CD14-positive monocyte (primary cell): ENCODE results near the gene FOXL2NB. TPM values are rescaled to one million over a fixed set of nuclear protein-coding genes. Genes with fewer than 3 reads are reported as not detected.

Experiments used
- DNase-seq, 3 donors: peaks; one replicate each; pipeline ENCODE4 v3.0.0-alpha.2; 2011 to 2022
- H2AFZ ChIP-seq: 2 replicates; pipeline ENCODE4 v1.6.0; 2012; ENCODE audit warnings: mild to moderate bottlenecking, low read depth, low read length, inconsistent platforms; ENCODE audit not compliant: insufficient read depth, poor library complexity, severe bottlenecking
- H3K27ac ChIP-seq, 2 donors: 1 replicate in 1 of 2; 2 replicates in 1 of 2; pipeline ENCODE4 v1.5.1; 2012 to 2013; ENCODE audit warnings: low read length in 2 of 2, control low read depth in 1 of 2, inconsistent platforms in 1 of 2, low read depth in 1 of 2, mild to moderate bottlenecking in 1 of 2
- H3K27me3 ChIP-seq, 2 donors: one replicate each; pipeline versions ENCODE4 v1.6.0 to v1.6.1; 2011 to 2013; ENCODE audit warnings: low read length in 2 of 2; ENCODE audit not compliant: control insufficient read depth in 2 of 2, insufficient read depth in 2 of 2
- H3K36me3 ChIP-seq, 2 donors: replicated peaks in 1 of 2; 1 replicate in 1 of 2; 2 replicates in 1 of 2; pipeline versions ENCODE4 v1.5.1 to v1.6.1; 2012 to 2013; ENCODE audit warnings: low read length in 2 of 2, control low read depth in 1 of 2, inconsistent platforms in 1 of 2, mild to moderate bottlenecking in 1 of 2; ENCODE audit not compliant: insufficient read depth in 2 of 2, control insufficient read depth in 1 of 2
- H3K4me1 ChIP-seq, 2 donors: 1 replicate in 1 of 2; 2 replicates in 1 of 2; pipeline versions ENCODE4 v1.5.1 to v1.6.1; 2012 to 2013; ENCODE audit warnings: low read length in 2 of 2, control low read depth in 1 of 2, inconsistent platforms in 1 of 2, mild to moderate bottlenecking in 1 of 2, moderate library complexity in 1 of 2; ENCODE audit not compliant: insufficient read depth in 2 of 2, control insufficient read depth in 1 of 2
- H3K4me2 ChIP-seq: replicated peaks from 2 replicates; pipeline ENCODE3; 2012; ENCODE audit warnings: low read length, moderate library complexity, mild to moderate bottlenecking; ENCODE audit not compliant: poor library complexity, severe bottlenecking; ENCODE audit errors: extremely low read depth
- H3K4me3 ChIP-seq, 3 experiments: fragments of 200-600 bp in 1 of 3; sonication (generic) in 1 of 3; replicated peaks in 1 of 3; 1 replicate in 2 of 3; 2 replicates in 1 of 3; pipeline ENCODE4 v1.5.1; 2011 to 2013; ENCODE audit warnings: low read length in 3 of 3, mild to moderate bottlenecking in 3 of 3, control low read depth in 2 of 3, low read depth in 2 of 3, inconsistent platforms in 1 of 3, moderate library complexity in 1 of 3
- H3K79me2 ChIP-seq: 2 replicates; pipeline ENCODE4 v1.6.0; 2012; ENCODE audit warnings: mild to moderate bottlenecking, control low read depth, inconsistent platforms, low read length, moderate library complexity; ENCODE audit not compliant: insufficient read depth
- H3K9ac ChIP-seq: 2 replicates; pipeline ENCODE4 v1.6.0; 2017; ENCODE audit warnings: low read length, mild to moderate bottlenecking; ENCODE audit not compliant: insufficient read depth, poor library complexity, severe bottlenecking
- H3K9me3 ChIP-seq, 2 donors: replicated peaks in 1 of 2; 1 replicate in 1 of 2; 2 replicates in 1 of 2; pipeline versions ENCODE4 v1.5.1 to v1.6.1; 2012 to 2013; ENCODE audit warnings: low read length in 2 of 2, control low read depth in 1 of 2; ENCODE audit not compliant: control insufficient read depth in 1 of 2, insufficient read depth in 1 of 2
- H4K20me1 ChIP-seq: 2 replicates; pipeline ENCODE4 v1.6.0; 2012; ENCODE audit warnings: mild to moderate bottlenecking, low read length, control low read depth, moderate library complexity; ENCODE audit not compliant: insufficient read depth
- H3K27ac Mint-ChIP-seq, 7 donors: one replicate each; pipeline ENCODE4 v1.8.0; 2020; ENCODE audit warnings: mild to moderate bottlenecking in 7 of 7, mixed read lengths in 7 of 7, moderate library complexity in 6 of 7, inconsistent platforms in 2 of 7
- H3K27me3 Mint-ChIP-seq, 3 donors: one replicate each; pipeline ENCODE4 v1.8.0; 2021 to 2022; ENCODE audit warnings: low read depth in 3 of 3, mild to moderate bottlenecking in 3 of 3, mixed read lengths in 3 of 3, moderate library complexity in 3 of 3, inconsistent platforms in 1 of 3
- H3K36me3 Mint-ChIP-seq, 2 donors: one replicate each; pipeline ENCODE4 v1.8.0; 2020; ENCODE audit warnings: mixed read lengths in 2 of 2, inconsistent platforms in 1 of 2, mild to moderate bottlenecking in 1 of 2
- H3K4me1 Mint-ChIP-seq: one replicate; pipeline ENCODE4 v1.8.0; 2020; ENCODE audit warnings: mild to moderate bottlenecking, mixed read lengths
- H3K4me3 Mint-ChIP-seq, 2 donors: one replicate each; pipeline ENCODE4 v1.8.0; 2020; ENCODE audit warnings: mild to moderate bottlenecking in 2 of 2, mixed read lengths in 2 of 2, moderate library complexity in 1 of 2
- H3K9me3 Mint-ChIP-seq, 7 donors: one replicate each; pipeline ENCODE4 v1.8.0; 2020 to 2022; ENCODE audit warnings: mixed read lengths in 7 of 7, mild to moderate bottlenecking in 6 of 7, moderate library complexity in 6 of 7, inconsistent platforms in 2 of 7
- WGBS: methylation state at CpG from one replicate; pipeline ENCODE4 v1.1.5; 2013; ENCODE audit warnings: missing lambda C conversion rate; ENCODE audit not compliant: insufficient coverage; 5-methylcytosine and 5-hydroxymethylcytosine counted together
- intact Hi-C, 2 donors: fragments of 100-400 bp; cut with micrococcal nuclease; formaldehyde crosslinking; loops; one replicate each; pipeline versions ENCODE4 v1.15.0 to v1.15.1; 2023
- polyA plus RNA-seq, 3 donors: library from polyadenylated mRNA; depleted of rRNA in 1 of 3; unstranded in 2 of 3; stranded (reverse) in 1 of 3; fragments of 300-500 nt in 2 of 3; fragments of >200 nt in 1 of 3; fragmentation: Illumina TruSeq in 2 of 3; gene quantifications; 1 replicate in 2 of 3; 2 replicates in 1 of 3; pipeline ENCODE4 v1.2.3, GENCODE V29; 2012 to 2021
- TF ChIP-seq, protein P1 (sequence below): fragments of 200-600 bp; IDR thresholded peaks from one replicate; pipeline ENCODE4 v1.8.0; 2022; ENCODE audit warnings: antibody characterized with exemption, mild to moderate bottlenecking

Gene FOXL2NB
- polyA plus RNA-seq, 3 donors = not detected

GRCh38 chr3:138939561-138940241, 7.3 kb upstream of the FOXL2NB start:
- peaks cover 9 to 22% of the 10 kb centered on the region in 2 donors for H3K36me3 Mint-ChIP-seq
- TF ChIP-seq, protein P1, sequence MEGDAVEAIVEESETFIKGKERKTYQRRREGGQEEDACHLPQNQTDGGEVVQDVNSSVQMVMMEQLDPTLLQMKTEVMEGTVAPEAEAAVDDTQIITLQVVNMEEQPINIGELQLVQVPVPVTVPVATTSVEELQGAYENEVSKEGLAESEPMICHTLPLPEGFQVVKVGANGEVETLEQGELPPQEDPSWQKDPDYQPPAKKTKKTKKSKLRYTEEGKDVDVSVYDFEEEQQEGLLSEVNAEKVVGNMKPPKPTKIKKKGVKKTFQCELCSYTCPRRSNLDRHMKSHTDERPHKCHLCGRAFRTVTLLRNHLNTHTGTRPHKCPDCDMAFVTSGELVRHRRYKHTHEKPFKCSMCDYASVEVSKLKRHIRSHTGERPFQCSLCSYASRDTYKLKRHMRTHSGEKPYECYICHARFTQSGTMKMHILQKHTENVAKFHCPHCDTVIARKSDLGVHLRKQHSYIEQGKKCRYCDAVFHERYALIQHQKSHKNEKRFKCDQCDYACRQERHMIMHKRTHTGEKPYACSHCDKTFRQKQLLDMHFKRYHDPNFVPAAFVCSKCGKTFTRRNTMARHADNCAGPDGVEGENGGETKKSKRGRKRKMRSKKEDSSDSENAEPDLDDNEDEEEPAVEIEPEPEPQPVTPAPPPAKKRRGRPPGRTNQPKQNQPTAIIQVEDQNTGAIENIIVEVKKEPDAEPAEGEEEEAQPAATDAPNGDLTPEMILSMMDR = peak; percentile 10
- H3K4me1 Mint-ChIP-seq = peaks cover 56% of the 10 kb centered on the region
- Histone ChIP-seq H3K4me1 (peaks cover 49 to 55% of the 10 kb centered on the region in 2 donors), H3K9me3 (peaks cover 11 to 60% of the 10 kb centered on the region in 2 donors), H2AFZ (no peak overlapping the region), H3K36me3 (no peaks in the 10 kb centered on the region), H3K4me2 (no peak overlapping the region), H3K27me3 (peaks cover 90 to 100% of the 10 kb centered on the region in 2 donors), H3K4me3 (no peak overlapping the region), H4K20me1 (no peaks in the 10 kb centered on the region), H3K79me2 (no peaks in the 10 kb centered on the region), H3K9ac (no peak overlapping the region), H3K27ac (no peak overlapping the region)
- WGBS = 2% methylated on average over 41 of the region's 52 CpGs
- H3K4me3 Mint-ChIP-seq = peak overlapping the region in 1 of 2 donors; percentile 87
- DNase-seq = no peak
- peak overlapping the region in 1 of 7 donors; percentile 30 for H3K27ac Mint-ChIP-seq
- intact Hi-C loops = loop anchor here in 1 of 2 donors (5.0 kb wide), 1 partner anchor 388 kb away; no protein-coding TSS in a partner anchor
- H3K9me3 Mint-ChIP-seq = peaks cover 0 to 47% (median 25%) of the 10 kb centered on the region in 7 donors
- peaks cover 95 to 99% (median 99%) of the 10 kb centered on the region in 3 donors for H3K27me3 Mint-ChIP-seq

GRCh38 chr3:138940446-138940845, 6.6 kb upstream of the FOXL2NB start:
- H3K4me3 ChIP-seq = no peak overlapping the region
- no peaks in the 10 kb centered on the region for H3K36me3 ChIP-seq
- H3K9me3 ChIP-seq = peaks cover 13 to 67% of the 10 kb centered on the region in 2 donors
- H4K20me1 ChIP-seq = no peaks in the 10 kb centered on the region
- DNase-seq = no peak
- no peak overlapping the region for H3K27ac ChIP-seq
- Mint-ChIP-seq H3K36me3 (peaks cover 15 to 24% of the 10 kb centered on the region in 2 donors), H3K9me3 (peaks cover 0 to 50% (median 32%) of the 10 kb centered on the region in 7 donors), H3K27me3 (peaks cover 96 to 100% (median 100%) of the 10 kb centered on the region in 3 donors), H3K4me1 (peaks cover 62% of the 10 kb centered on the region), H3K4me3 (peak overlapping the region in 1 of 2 donors; percentile 62), H3K27ac (no peak overlapping the region)
- no peak overlapping the region for H3K4me2 ChIP-seq
- H3K79me2 ChIP-seq = no peaks in the 10 kb centered on the region
- peaks cover 57 to 63% of the 10 kb centered on the region in 2 donors for H3K4me1 ChIP-seq
- TF ChIP-seq, protein P1 = no peak
- intact Hi-C loops = loop anchor here in 1 of 2 donors (5.0 kb wide), 1 partner anchor 387 kb away; no protein-coding TSS in a partner anchor
- no peak overlapping the region for H3K9ac ChIP-seq
- WGBS = 52% methylated on average over 4 of the region's 6 CpGs
- peaks cover 96 to 100% of the 10 kb centered on the region in 2 donors for H3K27me3 ChIP-seq
- H2AFZ ChIP-seq = no peak overlapping the region
